ENCODE measurements around the gene PFN4.

The PFN4 gene, protein sequence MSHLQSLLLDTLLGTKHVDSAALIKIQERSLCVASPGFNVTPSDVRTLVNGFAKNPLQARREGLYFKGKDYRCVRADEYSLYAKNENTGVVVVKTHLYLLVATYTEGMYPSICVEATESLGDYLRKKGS

DNA sequence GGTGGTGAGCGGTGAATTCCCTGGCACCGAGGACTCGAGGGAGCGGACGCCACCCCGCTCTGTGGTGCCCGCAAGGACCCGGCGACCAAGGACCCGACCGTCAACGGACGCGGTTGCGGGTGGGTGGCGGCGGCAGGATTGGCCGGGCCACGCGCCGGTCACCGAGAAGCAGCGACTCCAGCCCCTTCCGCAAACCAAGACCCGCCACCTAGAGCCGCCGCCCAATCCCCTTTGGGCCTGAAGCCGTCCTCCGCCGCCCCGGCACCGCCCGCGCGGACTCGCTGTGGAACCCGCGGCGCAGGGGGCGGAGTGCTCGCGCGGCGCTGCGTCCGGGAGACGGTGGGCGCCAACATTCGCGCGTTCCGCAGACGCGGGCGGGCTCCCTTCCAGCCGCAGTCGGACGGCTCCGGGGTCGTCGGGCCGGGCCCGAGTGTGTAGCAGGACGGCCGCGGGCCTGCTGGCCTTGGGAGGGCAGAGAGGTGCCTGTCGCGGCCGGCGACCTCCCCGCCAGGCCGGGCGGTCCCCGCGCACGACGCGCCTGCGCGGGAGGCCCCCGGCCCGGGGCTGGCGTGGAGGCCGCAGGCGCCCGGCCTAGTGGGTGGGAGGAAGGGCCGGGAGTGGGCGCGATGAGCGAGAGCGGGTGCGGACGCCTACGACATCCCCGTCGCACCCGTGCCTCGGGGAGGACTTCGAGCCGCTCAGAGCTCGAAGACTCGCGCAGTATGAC lies at the start of gene PFN4, which contains the start of gene FAM228B:
Gene PFN4, minus strand, starts transcription at position 140 of the 727 bp plus-strand sequence. CDS start 799 bp downstream, outside the sequence.
Gene FAM228B, plus strand, starts transcription at position 275 of the 727 bp plus-strand sequence. CDS start 893 bp downstream, outside the sequence.
- DNase-seq (ENCODE audit: low read depth), result peak; percentile 52
- H3K4me3 ChIP-seq (ENCODE audit: low read depth, low read length), result peak within 1 kb of the TSS; percentile 74
- TF ChIP-seq, protein P1, sequence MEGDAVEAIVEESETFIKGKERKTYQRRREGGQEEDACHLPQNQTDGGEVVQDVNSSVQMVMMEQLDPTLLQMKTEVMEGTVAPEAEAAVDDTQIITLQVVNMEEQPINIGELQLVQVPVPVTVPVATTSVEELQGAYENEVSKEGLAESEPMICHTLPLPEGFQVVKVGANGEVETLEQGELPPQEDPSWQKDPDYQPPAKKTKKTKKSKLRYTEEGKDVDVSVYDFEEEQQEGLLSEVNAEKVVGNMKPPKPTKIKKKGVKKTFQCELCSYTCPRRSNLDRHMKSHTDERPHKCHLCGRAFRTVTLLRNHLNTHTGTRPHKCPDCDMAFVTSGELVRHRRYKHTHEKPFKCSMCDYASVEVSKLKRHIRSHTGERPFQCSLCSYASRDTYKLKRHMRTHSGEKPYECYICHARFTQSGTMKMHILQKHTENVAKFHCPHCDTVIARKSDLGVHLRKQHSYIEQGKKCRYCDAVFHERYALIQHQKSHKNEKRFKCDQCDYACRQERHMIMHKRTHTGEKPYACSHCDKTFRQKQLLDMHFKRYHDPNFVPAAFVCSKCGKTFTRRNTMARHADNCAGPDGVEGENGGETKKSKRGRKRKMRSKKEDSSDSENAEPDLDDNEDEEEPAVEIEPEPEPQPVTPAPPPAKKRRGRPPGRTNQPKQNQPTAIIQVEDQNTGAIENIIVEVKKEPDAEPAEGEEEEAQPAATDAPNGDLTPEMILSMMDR (IDR thresholded peaks at IDR 0.05; ENCODE audit: low read depth, low read length, missing control alignments), result peak; percentile 3

DNA sequence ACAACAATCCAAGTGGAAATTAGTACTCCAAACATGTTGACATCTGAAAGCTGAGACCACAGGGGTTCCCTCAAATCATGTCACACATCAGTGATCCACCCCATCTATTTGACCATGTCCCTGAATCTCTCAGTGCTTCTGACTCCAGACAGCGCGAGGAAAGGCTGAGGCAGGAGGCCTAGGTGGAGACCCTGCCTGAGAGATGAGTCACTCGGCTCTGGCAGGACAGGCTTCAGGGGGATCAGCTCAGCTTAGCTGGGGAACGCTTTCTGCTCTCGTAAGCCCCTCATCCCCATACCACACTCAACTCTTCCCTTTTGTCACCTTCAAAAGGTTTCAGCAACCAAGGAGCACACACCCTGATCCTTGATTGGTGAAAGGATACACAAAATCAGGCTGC lies 45.9 kb upstream of the PFN4 start:
- H3K4me3 ChIP-seq (ENCODE audit: low read depth, low read length), result no peak overlapping the region
- TF ChIP-seq, protein P1 (IDR thresholded peaks at IDR 0.05; ENCODE audit: low read depth, low read length, missing control alignments), result no peak
- no peak for DNase-seq (ENCODE audit: low read depth)

DNA sequence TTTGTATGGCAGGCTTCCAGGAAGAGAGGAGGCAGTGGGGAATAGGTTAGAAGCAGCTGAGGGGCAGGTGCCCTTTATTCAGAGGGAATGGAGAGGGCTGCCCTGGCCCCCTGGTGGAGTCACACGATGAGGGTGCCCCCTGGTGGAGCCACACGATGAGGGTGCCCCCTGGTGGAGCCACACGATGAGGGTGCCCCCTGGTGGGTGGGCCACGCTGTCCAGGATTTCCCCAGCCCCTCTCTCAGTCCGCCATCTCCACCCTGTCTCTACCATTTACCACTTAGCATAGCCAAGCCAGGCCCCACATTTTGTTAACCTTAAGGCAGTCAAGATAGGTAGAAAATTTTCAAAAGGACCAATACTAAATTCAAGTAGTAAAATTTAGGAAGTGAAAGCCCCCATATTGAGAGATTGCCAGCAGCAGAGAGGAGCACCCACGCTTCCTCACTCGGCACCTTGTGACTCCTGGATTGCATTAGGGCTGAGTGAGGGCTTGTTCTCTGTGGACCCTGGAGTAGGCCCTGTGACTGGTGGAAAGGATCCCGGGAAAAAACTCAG lies 41.4 kb upstream of the PFN4 start:
- TF ChIP-seq, protein P1 (IDR thresholded peaks at IDR 0.05; ENCODE audit: low read depth, low read length, missing control alignments), result peak; percentile 86
- H3K4me3 ChIP-seq (ENCODE audit: low read depth, low read length), result no peak overlapping the region
- DNase-seq (ENCODE audit: low read depth), result peak; percentile 29

DNA sequence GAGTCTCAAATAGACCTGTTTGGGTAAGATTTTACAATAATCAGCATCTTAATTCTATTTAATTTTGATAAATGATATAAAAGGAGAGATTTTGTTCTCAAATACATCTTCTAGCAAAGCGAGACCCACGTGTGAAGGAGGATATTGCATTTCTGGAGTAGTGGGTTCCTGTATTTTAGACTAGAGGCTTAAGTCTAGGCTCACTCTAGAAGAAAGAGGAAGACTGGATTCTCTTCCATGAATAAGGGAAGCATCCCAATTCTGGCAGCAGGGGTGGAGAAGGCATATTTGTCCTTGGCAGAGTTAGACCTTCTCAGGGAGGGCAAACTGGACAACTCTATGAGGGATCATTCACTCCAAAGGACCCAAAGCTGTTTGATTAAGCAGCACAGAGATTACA lies 40.5 kb upstream of the PFN4 start:
- H3K4me3 ChIP-seq (ENCODE audit: low read depth, low read length), result no peak overlapping the region
- DNase-seq (ENCODE audit: low read depth), result no peak
- TF ChIP-seq, protein P1 (IDR thresholded peaks at IDR 0.05; ENCODE audit: low read depth, low read length, missing control alignments), result no peak

DNA sequence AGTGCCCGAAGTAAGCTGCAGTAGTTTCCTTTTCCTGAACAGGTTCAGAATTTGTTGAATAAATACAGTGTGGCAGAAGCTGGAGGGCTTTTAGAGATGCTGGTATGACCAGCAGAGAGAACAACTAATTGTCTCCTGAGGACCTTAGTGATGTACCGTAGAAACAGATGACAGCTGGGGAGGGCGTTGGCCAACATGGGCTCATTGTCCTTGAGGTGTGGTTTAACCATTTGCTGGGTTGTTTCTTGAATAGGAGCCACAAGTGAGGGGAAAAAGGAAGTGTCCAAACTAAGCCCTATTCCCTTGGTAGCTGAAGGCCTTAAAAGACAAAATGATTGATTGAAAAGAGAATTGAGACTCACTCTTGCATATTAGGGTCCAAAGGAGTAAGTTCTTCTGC lies 40.1 kb upstream of the PFN4 start:
- TF ChIP-seq, protein P1 (IDR thresholded peaks at IDR 0.05; ENCODE audit: low read depth, low read length, missing control alignments), result no peak
- H3K4me3 ChIP-seq (ENCODE audit: low read depth, low read length), result no peak overlapping the region
- no peak for DNase-seq (ENCODE audit: low read depth)

DNA sequence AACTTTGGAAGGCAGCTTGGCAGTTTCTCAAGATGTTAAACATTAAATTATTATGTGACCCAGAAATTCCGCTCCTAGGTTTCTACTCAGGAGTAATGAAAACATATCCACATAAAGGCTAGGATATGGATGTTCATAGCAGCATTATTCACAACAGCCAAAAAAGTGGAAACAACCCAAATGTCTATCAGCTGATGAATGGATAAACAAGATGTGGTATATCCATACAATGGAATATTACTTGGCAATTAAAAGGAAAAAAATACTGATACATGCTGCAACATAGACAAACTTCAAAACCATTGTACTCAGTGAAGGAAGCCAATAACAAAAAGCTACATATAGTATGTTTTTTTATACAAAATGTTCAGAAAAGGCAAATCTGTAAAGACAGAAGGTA lies 39.4 kb upstream of the PFN4 start:
- H3K4me3 ChIP-seq (ENCODE audit: low read depth, low read length), result no peak overlapping the region
- TF ChIP-seq, protein P1 (IDR thresholded peaks at IDR 0.05; ENCODE audit: low read depth, low read length, missing control alignments), result no peak
- no peak for DNase-seq (ENCODE audit: low read depth)
